ENCODE measurements around the gene RUBCN. TPM values are rescaled to one million over a fixed set of nuclear protein-coding genes. Genes with fewer than 3 reads are reported as not detected.

RUBCN gene
- total RNA-seq, 4 donors from 2014 or later = 15.6 to 33.1 (median 21.6) TPM

GRCh38 chr3:197742787-197743186 lies 6.1 kb upstream of the RUBCN start:
- Histone ChIP-seq H3K4me1 (peaks cover 25 to 30% of the 10 kb centered on the region in 2 donors), H3K27ac (no peak overlapping the region), H3K4me3 (no peak overlapping the region), H3K36me3 (no peaks in the 10 kb centered on the region), H3K9me3 (no peaks in the 10 kb centered on the region), H3K27me3 (no peaks in the 10 kb centered on the region)
- no peak for TF ChIP-seq POLR2A (IDR thresholded peaks at IDR 0.05)
- no peak for TF ChIP-seq CTCF (IDR thresholded peaks at IDR 0.05 in 4 of 5, conservative IDR thresholded peaks at IDR 0.05 in 1 of 5)
- in situ Hi-C loops (cut with MboI; ENCODE audit: low sequenced_read_pairs in 4 of 4) (no loop called here), intact Hi-C loops (cut with DNase I; ENCODE audit: low total_unique reads) (no loop called here)
- ATAC-seq = no peak
- DNase-seq = no peak

- Histone ChIP-seq H3K9me3 (no peaks in the 10 kb centered on the region), H3K36me3 (no peaks in the 10 kb centered on the region), H3K4me1 (peaks cover 17 to 21% of the 10 kb centered on the region in 2 donors), H3K4me3 (peak overlapping the region; percentile 51 to 96 (median 83)), H3K27ac (peak overlapping the region; percentile 86 to 95 (median 92)), H3K27me3 (no peaks in the 10 kb centered on the region)
- ATAC-seq (no peak), DNase-seq (no peak)
- TF ChIP-seq POLR2A (IDR thresholded peaks at IDR 0.05) (no peak), CTCF (IDR thresholded peaks at IDR 0.05 in 4 of 5, conservative IDR thresholded peaks at IDR 0.05 in 1 of 5) (no peak)
- intact Hi-C loops (cut with DNase I; ENCODE audit: low total_unique reads) (loop anchor here (1.0 to 2.0 kb wide), 2 partner anchors 11 to 25 kb away; partner anchors contain the start of gene FYTTD1), in situ Hi-C loops (cut with MboI; ENCODE audit: low sequenced_read_pairs in 4 of 4) (no loop called here)
Measured at GRCh38 chr3:197737749-197738462, 1.2 kb upstream of the RUBCN start.

- ATAC-seq (peak; percentile 20 to 29), DNase-seq (no peak)
- intact Hi-C loops (cut with DNase I; ENCODE audit: low total_unique reads) (loop anchor here (1.0 to 2.0 kb wide), 2 partner anchors 12 to 24 kb away; partner anchors contain the start of gene FYTTD1), in situ Hi-C loops (cut with MboI; ENCODE audit: low sequenced_read_pairs in 4 of 4) (no loop called here)
- Histone ChIP-seq H3K4me3 (peak overlapping the region; percentile 51 to 96 (median 83)), H3K27me3 (no peaks in the 10 kb centered on the region), H3K4me1 (peaks cover 17 to 21% of the 10 kb centered on the region in 2 donors), H3K27ac (peak overlapping the region; percentile 86 to 95 (median 92)), H3K9me3 (no peaks in the 10 kb centered on the region), H3K36me3 (no peaks in the 10 kb centered on the region)
- TF ChIP-seq CTCF (IDR thresholded peaks at IDR 0.05 in 4 of 5, conservative IDR thresholded peaks at IDR 0.05 in 1 of 5) (no peak), POLR2A (IDR thresholded peaks at IDR 0.05) (no peak)
Measured at GRCh38 chr3:197737319-197737649, 580 bp upstream of the RUBCN start.

- Histone ChIP-seq H3K36me3 (no peaks in the 10 kb centered on the region), H3K27me3 (no peaks in the 10 kb centered on the region), H3K27ac (peak overlapping the region; percentile 86 to 95 (median 92)), H3K4me3 (peak overlapping the region; percentile 77 to 98 (median 92)), H3K4me1 (peaks cover 17 to 21% of the 10 kb centered on the region in 2 donors), H3K9me3 (no peaks in the 10 kb centered on the region)
- DNase-seq (no peak), ATAC-seq (peak; percentile 15 to 17)
- TF ChIP-seq CTCF (IDR thresholded peaks at IDR 0.05 in 4 of 5, conservative IDR thresholded peaks at IDR 0.05 in 1 of 5) (no peak), POLR2A (IDR thresholded peaks at IDR 0.05) (no peak)
- intact Hi-C loops (cut with DNase I; ENCODE audit: low total_unique reads) (loop anchor here (2.0 kb wide), 1 partner anchor 23 kb away; no protein-coding TSS in a partner anchor), in situ Hi-C loops (cut with MboI; ENCODE audit: low sequenced_read_pairs in 4 of 4) (no loop called here)
Measured at GRCh38 chr3:197736010-197736490, 654 bp downstream of the RUBCN start.

All from gastrocnemius medialis (tissue), 4 donors.